Measurements from ENCODE around the gene ZNF407. TPM values are rescaled to one million over a fixed set of nuclear protein-coding genes. Genes with fewer than 3 reads are reported as not detected.

ZNF407 gene
- total RNA-seq, 1 donor from 2014 or later, result 9.0 TPM

- H3F3A ChIP-seq (ENCODE audit: low read depth), result no peaks in the 10 kb centered on the region
- H3K36me3 ChIP-seq, result no peaks in the 10 kb centered on the region
- no peak overlapping the region for H3K9ac ChIP-seq
- H3K4me3 ChIP-seq, result no peak overlapping the region
- H3K9me3 Mint-ChIP-seq, result no peaks in the 10 kb centered on the region
- H3K79me2 ChIP-seq (ENCODE audit: low read depth), result no peaks in the 10 kb centered on the region
- no peaks in the 10 kb centered on the region for H3K4me1 ChIP-seq
- no peak overlapping the region for H2AFZ ChIP-seq (replicated peaks)
- H3K27ac ChIP-seq, result no peak overlapping the region
- H3K4me2 ChIP-seq, result no peak overlapping the region
- no peaks in the 10 kb centered on the region for H3K9me3 ChIP-seq (ENCODE audit: low read depth)
- no peak for TF ChIP-seq CTCF (IDR thresholded peaks at IDR 0.05)
- no peak overlapping the region for H3K27ac Mint-ChIP-seq
- no peak for DNase-seq (ENCODE audit: low spot score)
- peaks cover 14% of the 10 kb centered on the region for H3K27me3 Mint-ChIP-seq (ENCODE audit: insufficient read depth, low read depth)
- H3K27me3 ChIP-seq, result no peaks in the 10 kb centered on the region
- H3K36me3 Mint-ChIP-seq, result no peaks in the 10 kb centered on the region
- peaks cover 2% of the 10 kb centered on the region for H3K4me1 Mint-ChIP-seq
- no peak overlapping the region for H3K4me3 Mint-ChIP-seq
- H4K20me1 ChIP-seq (ENCODE audit: low read depth), result no peaks in the 10 kb centered on the region
Measured at GRCh38 chr18:74558096-74558495, 39.6 kb upstream of the ZNF407 start.

GRCh38 chr18:74562131-74562730, 35.4 kb upstream of the ZNF407 start:
- no peak for DNase-seq (ENCODE audit: low spot score)
- H3K27me3 ChIP-seq, result no peaks in the 10 kb centered on the region
- H2AFZ ChIP-seq (replicated peaks), result no peak overlapping the region
- no peak overlapping the region for H3K9ac ChIP-seq
- H3F3A ChIP-seq (ENCODE audit: low read depth), result no peaks in the 10 kb centered on the region
- no peak overlapping the region for H3K4me2 ChIP-seq
- Mint-ChIP-seq H3K4me1 (no peaks in the 10 kb centered on the region), H3K27me3 (ENCODE audit: insufficient read depth, low read depth) (peaks cover 3% of the 10 kb centered on the region), H3K36me3 (no peaks in the 10 kb centered on the region), H3K4me3 (no peak overlapping the region), H3K9me3 (peaks cover 12% of the 10 kb centered on the region), H3K27ac (no peak overlapping the region)
- H3K36me3 ChIP-seq, result no peaks in the 10 kb centered on the region
- no peak overlapping the region for H3K27ac ChIP-seq
- no peaks in the 10 kb centered on the region for H3K79me2 ChIP-seq (ENCODE audit: low read depth)
- no peak for TF ChIP-seq CTCF (IDR thresholded peaks at IDR 0.05)
- no peak for TF ChIP-seq EZH2phosphoT487 (IDR thresholded peaks at IDR 0.05)
- no peak for TF ChIP-seq EZH2 (IDR thresholded peaks at IDR 0.05)
- no peaks in the 10 kb centered on the region for H3K4me1 ChIP-seq
- no peaks in the 10 kb centered on the region for H3K9me3 ChIP-seq (ENCODE audit: low read depth)
- H3K4me3 ChIP-seq, result no peak overlapping the region
- H4K20me1 ChIP-seq (ENCODE audit: low read depth), result no peaks in the 10 kb centered on the region

GRCh38 chr18:74562775-74563174, 34.9 kb upstream of the ZNF407 start:
- Histone ChIP-seq H3K9me3 (ENCODE audit: low read depth) (no peaks in the 10 kb centered on the region), H4K20me1 (ENCODE audit: low read depth) (no peaks in the 10 kb centered on the region), H3F3A (ENCODE audit: low read depth) (no peaks in the 10 kb centered on the region), H3K79me2 (ENCODE audit: low read depth) (no peaks in the 10 kb centered on the region), H3K27ac (no peak overlapping the region), H3K4me1 (no peaks in the 10 kb centered on the region), H3K27me3 (no peaks in the 10 kb centered on the region), H3K36me3 (no peaks in the 10 kb centered on the region), H3K4me2 (no peak overlapping the region), H3K9ac (no peak overlapping the region), H2AFZ (replicated peaks) (no peak overlapping the region), H3K4me3 (no peak overlapping the region)
- Mint-ChIP-seq H3K36me3 (no peaks in the 10 kb centered on the region), H3K4me3 (no peak overlapping the region), H3K9me3 (peaks cover 14% of the 10 kb centered on the region), H3K27me3 (ENCODE audit: insufficient read depth, low read depth) (peaks cover 4% of the 10 kb centered on the region), H3K4me1 (no peaks in the 10 kb centered on the region), H3K27ac (no peak overlapping the region)
- no peak for TF ChIP-seq CTCF (IDR thresholded peaks at IDR 0.05)
- no peak for TF ChIP-seq EZH2phosphoT487 (IDR thresholded peaks at IDR 0.05)
- no peak for TF ChIP-seq EZH2 (IDR thresholded peaks at IDR 0.05)
- no peak for DNase-seq (ENCODE audit: low spot score)

All from neural progenitor cell (in vitro differentiated cells).